Caco-2 (cell line): ENCODE data around the gene ASB13. TPM values are rescaled to one million over a fixed set of nuclear protein-coding genes. Genes with fewer than 3 reads are reported as not detected.

Experiments used
- BruUV-seq: library from RNA; stranded (reverse); fragments of 400-500 nt; replicated peaks from 2 replicates; lab custom pipeline; 2021; lab: Mats Ljungman, UMichigan
- CTCF ChIA-PET: fragments of 300-600 bp; sonication (Branson Sonifier 250); formaldehyde crosslinking; loops from one replicate; lab custom pipeline; 2022; ENCODE audit warnings: antibody characterized with exemption; lab: Charles Lee
- POLR2A ChIA-PET: fragments of 300-600 bp; sonication (Branson Sonifier 250); formaldehyde crosslinking; loops from one replicate; lab custom pipeline; 2022; ENCODE audit warnings: antibody characterized with exemption; lab: Charles Lee
- DNase-seq, 2 experiments: peaks; one replicate each; pipeline versions ENCODE4 v3.0.0 to v3.0.0-alpha.2; 2020 to 2022
- H3K27me3 ChIP-seq: replicated peaks from 2 replicates; pipeline ENCODE4 v1.6.0; 2011; ENCODE audit warnings: low read length; ENCODE audit not compliant: control insufficient read depth, insufficient read depth
- H3K36me3 ChIP-seq: 2 replicates; pipeline ENCODE4 v1.5.1; 2011; ENCODE audit warnings: low read length; ENCODE audit not compliant: control insufficient read depth, insufficient read depth
- H3K4me1 ChIP-seq: fragments of 250-450 bp; sonication (Bioruptor Pico); 2 replicates; pipeline ENCODE4 v1.5.1; 2020; ENCODE audit warnings: mild to moderate bottlenecking
- H3K4me3 ChIP-seq: 2 replicates; pipeline ENCODE4 v1.5.1; 2011; ENCODE audit warnings: low read depth, mild to moderate bottlenecking, control low read depth, low read length
- H3K9me3 ChIP-seq: fragments of 250-450 bp; sonication (Bioruptor Pico); 2 replicates; pipeline ENCODE4 v1.5.1; 2020; ENCODE audit warnings: mild to moderate bottlenecking, moderate library complexity
- H3K27ac Mint-ChIP-seq: one replicate; pipeline ENCODE4 v1.8.0; 2022; ENCODE audit warnings: mixed read lengths; ENCODE audit not compliant: unreplicated experiment
- H3K27me3 Mint-ChIP-seq: one replicate; pipeline ENCODE4 v1.8.0; 2022; ENCODE audit warnings: mixed read lengths; ENCODE audit not compliant: insufficient read depth, unreplicated experiment
- H3K36me3 Mint-ChIP-seq: one replicate; pipeline ENCODE4 v1.8.0; 2022; ENCODE audit warnings: mild to moderate bottlenecking, mixed read lengths; ENCODE audit not compliant: insufficient read depth, unreplicated experiment
- H3K4me1 Mint-ChIP-seq: one replicate; pipeline ENCODE4 v1.8.0; 2022; ENCODE audit warnings: low read depth, mixed read lengths; ENCODE audit not compliant: unreplicated experiment
- H3K4me3 Mint-ChIP-seq: one replicate; pipeline ENCODE4 v1.8.0; 2022; ENCODE audit warnings: mild to moderate bottlenecking, moderate library complexity, mixed read lengths; ENCODE audit not compliant: unreplicated experiment
- H3K9me3 Mint-ChIP-seq: one replicate; pipeline ENCODE4 v1.8.0; 2022; ENCODE audit warnings: mixed read lengths; ENCODE audit not compliant: unreplicated experiment
- intact Hi-C: fragments of 100-400 bp; cut with micrococcal nuclease; formaldehyde crosslinking; loops from one replicate; pipeline ENCODE4 v1.10.0; 2022; ENCODE audit not compliant: unreplicated experiment
- total RNA-seq: library from RNA; stranded (reverse); gene quantifications from 2 replicates; pipeline ENCODE4 v1.2.3, GENCODE V29; 2022
- TF ChIP-seq, protein P1 (sequence below), 2 experiments: fragments of 200-600 bp in 1 of 2; IDR thresholded peaks; 1 replicate in 1 of 2; 2 replicates in 1 of 2; pipeline versions ENCODE4 v1.5.1 to v1.8.0; 2011 to 2022; ENCODE audit warnings: antibody characterized with exemption in 1 of 2, control low read depth in 1 of 2, inconsistent platforms in 1 of 2, low read depth in 1 of 2, low read length in 1 of 2, mild to moderate bottlenecking in 1 of 2, moderate library complexity in 1 of 2; ENCODE audit not compliant: insufficient read depth in 1 of 2, severe bottlenecking in 1 of 2, unreplicated experiment in 1 of 2

The ASB13 gene
- total RNA-seq, 1 experiment from 2014 or later = 44.8 TPM

DNA sequence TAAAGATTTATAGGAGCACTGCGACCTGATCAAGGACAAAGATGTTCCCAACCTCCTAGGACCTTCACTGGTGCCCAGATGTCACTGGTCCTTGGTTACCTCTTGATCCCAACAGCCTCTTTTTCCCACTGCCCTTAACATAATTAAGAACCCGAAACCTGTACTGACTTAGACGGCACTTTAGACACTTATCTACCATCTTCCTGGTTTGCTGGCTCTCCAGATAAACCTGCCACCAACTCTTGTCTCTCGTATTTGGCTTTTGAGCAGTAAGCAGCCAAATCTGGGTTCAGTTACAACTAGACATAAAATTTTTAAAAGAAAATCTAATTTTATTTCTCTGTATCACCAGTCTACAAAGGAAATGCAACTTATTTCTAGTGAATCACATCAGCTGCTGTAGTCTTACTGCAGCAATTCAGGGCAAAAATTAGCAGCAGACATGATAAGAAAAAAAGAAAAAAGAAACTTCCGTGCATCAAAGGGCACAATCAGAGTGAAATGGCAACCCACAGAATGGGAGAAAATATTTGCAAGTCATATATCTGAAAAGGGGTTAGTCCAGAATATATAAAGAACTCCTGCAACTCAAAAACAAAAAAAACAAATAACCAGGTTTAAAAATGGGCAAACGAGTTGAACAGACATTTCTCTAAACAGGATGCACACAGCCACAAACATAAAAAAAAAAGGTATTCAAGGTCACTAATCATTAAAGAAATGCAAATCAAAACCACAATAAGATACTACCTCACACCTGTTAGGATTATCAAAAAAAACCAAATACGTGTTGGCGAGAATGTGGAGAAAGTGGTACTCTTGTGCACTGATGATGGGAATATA, 9.4 kb downstream of the ASB13 start:
- H3K4me3 ChIP-seq = no peak overlapping the region
- Mint-ChIP-seq H3K4me1 (peaks cover 19% of the 10 kb centered on the region), H3K36me3 (peaks cover 5% of the 10 kb centered on the region), H3K4me3 (no peak overlapping the region), H3K27me3 (no peaks in the 10 kb centered on the region), H3K9me3 (no peaks in the 10 kb centered on the region), H3K27ac (no peak overlapping the region)
- ChIA-PET POLR2A (no interaction called here), CTCF (no interaction called here)
- BruUV-seq = no TSS peak
- TF ChIP-seq, protein P1, sequence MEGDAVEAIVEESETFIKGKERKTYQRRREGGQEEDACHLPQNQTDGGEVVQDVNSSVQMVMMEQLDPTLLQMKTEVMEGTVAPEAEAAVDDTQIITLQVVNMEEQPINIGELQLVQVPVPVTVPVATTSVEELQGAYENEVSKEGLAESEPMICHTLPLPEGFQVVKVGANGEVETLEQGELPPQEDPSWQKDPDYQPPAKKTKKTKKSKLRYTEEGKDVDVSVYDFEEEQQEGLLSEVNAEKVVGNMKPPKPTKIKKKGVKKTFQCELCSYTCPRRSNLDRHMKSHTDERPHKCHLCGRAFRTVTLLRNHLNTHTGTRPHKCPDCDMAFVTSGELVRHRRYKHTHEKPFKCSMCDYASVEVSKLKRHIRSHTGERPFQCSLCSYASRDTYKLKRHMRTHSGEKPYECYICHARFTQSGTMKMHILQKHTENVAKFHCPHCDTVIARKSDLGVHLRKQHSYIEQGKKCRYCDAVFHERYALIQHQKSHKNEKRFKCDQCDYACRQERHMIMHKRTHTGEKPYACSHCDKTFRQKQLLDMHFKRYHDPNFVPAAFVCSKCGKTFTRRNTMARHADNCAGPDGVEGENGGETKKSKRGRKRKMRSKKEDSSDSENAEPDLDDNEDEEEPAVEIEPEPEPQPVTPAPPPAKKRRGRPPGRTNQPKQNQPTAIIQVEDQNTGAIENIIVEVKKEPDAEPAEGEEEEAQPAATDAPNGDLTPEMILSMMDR (IDR thresholded peaks at IDR 0.05; ENCODE audit: insufficient read depth in 1 of 2, low read depth in 1 of 2, low read length in 1 of 2, severe bottlenecking in 1 of 2, unreplicated experiment in 1 of 2) = no peak
- H3K36me3 ChIP-seq = peaks cover 3% of the 10 kb centered on the region
- peaks cover 16% of the 10 kb centered on the region for H3K4me1 ChIP-seq
- H3K27me3 ChIP-seq = no peaks in the 10 kb centered on the region
- peak in 1 of 2 experiments; percentile 2 for DNase-seq
- H3K9me3 ChIP-seq = no peaks in the 10 kb centered on the region
- intact Hi-C loops = no loop called here

DNA sequence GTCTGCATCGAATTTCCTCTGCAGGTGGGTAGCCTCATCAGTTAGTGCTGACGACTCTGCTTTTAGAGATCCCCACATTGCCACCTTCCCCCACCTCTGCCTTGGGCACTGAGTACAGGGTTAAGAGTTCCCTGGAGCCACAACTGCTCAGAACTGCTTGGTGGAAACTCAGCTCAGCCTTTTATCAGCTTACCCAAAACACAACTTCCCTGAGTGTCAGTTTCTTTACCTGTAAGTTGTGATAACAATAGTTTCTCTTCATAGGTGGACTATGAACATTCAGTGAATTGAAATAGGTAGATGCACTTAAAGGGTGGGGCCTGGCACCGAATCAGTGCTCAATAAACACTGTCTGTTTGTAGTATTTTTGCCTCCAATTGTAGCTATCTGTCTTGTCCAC, 11.3 kb downstream of the ASB13 start:
- Mint-ChIP-seq H3K4me1 (peaks cover 11% of the 10 kb centered on the region), H3K27ac (no peak overlapping the region), H3K4me3 (no peak overlapping the region), H3K9me3 (no peaks in the 10 kb centered on the region), H3K27me3 (no peaks in the 10 kb centered on the region), H3K36me3 (peaks cover 9% of the 10 kb centered on the region)
- Histone ChIP-seq H3K4me3 (no peak overlapping the region), H3K27me3 (no peaks in the 10 kb centered on the region), H3K4me1 (peaks cover 10% of the 10 kb centered on the region), H3K36me3 (peaks cover 3% of the 10 kb centered on the region), H3K9me3 (no peaks in the 10 kb centered on the region)
- no TSS peak for BruUV-seq
- POLR2A ChIA-PET = interaction anchor here (0.7 kb wide), 1 partner anchor 166 kb away, joined by 3 read pairs; no protein-coding TSS in a partner anchor
- intact Hi-C loops = no loop called here
- TF ChIP-seq, protein P1 (IDR thresholded peaks at IDR 0.05; ENCODE audit: insufficient read depth in 1 of 2, low read depth in 1 of 2, low read length in 1 of 2, severe bottlenecking in 1 of 2, unreplicated experiment in 1 of 2) = no peak
- CTCF ChIA-PET = no interaction called here
- no peak for DNase-seq

DNA sequence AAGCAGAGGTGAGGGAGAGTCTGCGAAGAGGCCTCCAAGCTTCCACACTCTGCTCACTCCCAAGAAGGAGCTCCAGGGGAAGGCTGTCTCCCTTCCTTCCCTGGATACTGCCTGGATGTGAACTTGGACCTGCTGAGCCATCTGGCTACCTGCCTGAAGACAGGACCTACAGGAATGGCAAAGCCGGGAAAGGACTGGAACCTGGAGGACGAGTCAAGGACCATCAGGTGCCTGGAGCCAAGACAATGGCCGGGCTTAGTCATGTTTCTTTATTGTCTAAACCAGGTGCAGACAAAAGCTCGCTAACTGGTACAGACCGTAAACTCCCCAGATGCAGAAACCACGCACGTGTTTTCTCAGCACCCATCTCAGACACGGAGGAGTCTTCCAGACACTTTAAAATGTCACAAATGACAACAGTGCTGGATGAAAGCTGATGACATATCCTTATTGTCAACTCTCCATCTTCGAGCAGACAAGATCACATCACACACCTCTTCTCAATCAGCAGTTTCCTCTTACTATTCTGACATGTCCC, 12.1 kb downstream of the ASB13 start:
- H3K9me3 ChIP-seq = no peaks in the 10 kb centered on the region
- H3K9me3 Mint-ChIP-seq = no peaks in the 10 kb centered on the region
- BruUV-seq = no TSS peak
- intact Hi-C loops = no loop called here
- TF ChIP-seq, protein P1 (IDR thresholded peaks at IDR 0.05; ENCODE audit: insufficient read depth in 1 of 2, low read depth in 1 of 2, low read length in 1 of 2, severe bottlenecking in 1 of 2, unreplicated experiment in 1 of 2) = no peak
- ChIA-PET POLR2A (no interaction called here), CTCF (no interaction called here)
- no peak overlapping the region for H3K4me3 ChIP-seq
- no peak overlapping the region for H3K4me3 Mint-ChIP-seq
- peaks cover 17% of the 10 kb centered on the region for H3K36me3 Mint-ChIP-seq
- peaks cover 2% of the 10 kb centered on the region; the same call in 1 of the 2 replicates for H3K4me1 ChIP-seq
- H3K27ac Mint-ChIP-seq = no peak overlapping the region
- peak in 1 of 2 experiments; percentile 20 for DNase-seq
- H3K27me3 ChIP-seq = no peaks in the 10 kb centered on the region
- no peaks in the 10 kb centered on the region for H3K27me3 Mint-ChIP-seq
- peaks cover 3% of the 10 kb centered on the region for H3K36me3 ChIP-seq
- H3K4me1 Mint-ChIP-seq = peaks cover 2% of the 10 kb centered on the region
